HG03097 (cell line): ENCODE data around the gene GALNTL6.

Experiments
- ATAC-seq: cut with Tn5 transposase; IDR thresholded peaks from one replicate; pipeline ENCODE4 v1.9.1; 2021; ENCODE audit not compliant: unreplicated experiment, low FRiP score

GALNTL6 gene

GRCh38 chr4:172648471-172648870 lies 835.3 kb downstream of the GALNTL6 start:
- ATAC-seq = no peak

GRCh38 chr4:172649143-172649542 lies 835.9 kb downstream of the GALNTL6 start:
- ATAC-seq = no peak

GRCh38 chr4:172650758-172651530 lies 837.7 kb downstream of the GALNTL6 start:
- ATAC-seq = no peak

- ATAC-seq = no peak
Measured at GRCh38 chr4:172651961-172652360, 838.8 kb downstream of the GALNTL6 start.

- ATAC-seq = no peak
Measured at GRCh38 chr4:172652369-172652768, 839.2 kb downstream of the GALNTL6 start.

GRCh38 chr4:172653676-172654075 lies 840.5 kb downstream of the GALNTL6 start:
- no peak for ATAC-seq

GRCh38 chr4:172654457-172654856 lies 841.3 kb downstream of the GALNTL6 start:
- ATAC-seq = no peak

- no peak for ATAC-seq
Measured at GRCh38 chr4:172656055-172656454, 842.9 kb downstream of the GALNTL6 start.

DNA sequence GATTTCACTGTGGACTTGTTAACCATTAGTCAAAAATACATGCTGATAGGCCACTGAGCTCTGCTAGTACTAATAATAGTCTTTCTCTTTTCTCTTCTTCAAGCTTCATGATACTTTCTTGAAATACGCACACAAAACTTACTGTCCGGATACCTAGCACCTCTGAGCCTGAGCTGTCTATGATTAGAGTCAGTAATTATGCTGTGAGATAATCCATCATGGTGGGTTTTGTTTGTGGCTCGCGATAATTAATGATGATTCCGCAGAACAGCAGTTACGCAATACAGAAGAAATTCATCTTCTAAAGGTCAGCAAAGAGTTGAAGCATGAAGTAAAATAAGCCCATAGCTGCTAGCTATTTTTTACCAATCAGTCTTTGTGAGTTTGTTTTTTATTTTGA lies 843.9 kb downstream of the GALNTL6 start:
- ATAC-seq = no peak

DNA sequence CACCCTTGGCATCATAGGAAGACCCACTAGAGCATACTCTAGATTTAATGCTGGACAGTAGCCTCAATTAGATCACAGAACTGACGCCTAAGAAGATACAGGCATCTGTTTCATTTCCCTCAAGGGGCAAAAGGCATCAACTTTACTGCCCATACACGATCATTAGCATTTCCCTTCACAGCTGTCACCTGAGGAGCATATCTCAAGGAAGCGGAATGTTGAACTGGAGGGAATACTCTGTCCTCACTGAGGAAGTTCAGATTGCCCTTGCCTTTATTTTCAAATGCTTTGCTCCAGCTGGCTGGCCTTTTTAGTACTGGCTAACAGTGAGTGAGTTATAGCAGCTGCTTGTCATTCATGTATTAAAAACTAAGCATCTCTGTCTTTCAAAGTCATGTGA lies 847.0 kb downstream of the GALNTL6 start:
- no peak for ATAC-seq

DNA sequence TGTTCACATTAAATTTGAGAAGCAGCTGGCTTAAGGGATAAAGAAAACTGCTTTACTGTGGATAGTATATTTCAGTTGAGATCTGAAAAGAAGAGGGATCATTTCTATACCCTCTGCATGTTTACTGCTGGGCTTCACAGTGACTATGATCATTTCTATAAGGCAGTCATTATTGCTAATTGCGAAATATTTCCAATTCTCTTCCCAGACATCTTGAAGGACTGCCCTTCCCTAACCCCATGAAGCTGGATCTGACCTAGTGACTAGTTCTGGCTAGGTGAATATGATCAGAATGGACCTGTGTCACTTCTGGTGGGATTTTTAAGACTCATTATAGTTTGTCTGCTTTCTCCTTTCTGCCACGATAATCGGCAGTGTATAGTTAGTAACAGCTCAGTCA lies 848.9 kb downstream of the GALNTL6 start:
- no peak for ATAC-seq

- no peak for ATAC-seq
Measured at GRCh38 chr4:172666711-172667368, 853.6 kb downstream of the GALNTL6 start.

GRCh38 chr4:172674811-172675210 lies 861.6 kb downstream of the GALNTL6 start:
- no peak for ATAC-seq

DNA sequence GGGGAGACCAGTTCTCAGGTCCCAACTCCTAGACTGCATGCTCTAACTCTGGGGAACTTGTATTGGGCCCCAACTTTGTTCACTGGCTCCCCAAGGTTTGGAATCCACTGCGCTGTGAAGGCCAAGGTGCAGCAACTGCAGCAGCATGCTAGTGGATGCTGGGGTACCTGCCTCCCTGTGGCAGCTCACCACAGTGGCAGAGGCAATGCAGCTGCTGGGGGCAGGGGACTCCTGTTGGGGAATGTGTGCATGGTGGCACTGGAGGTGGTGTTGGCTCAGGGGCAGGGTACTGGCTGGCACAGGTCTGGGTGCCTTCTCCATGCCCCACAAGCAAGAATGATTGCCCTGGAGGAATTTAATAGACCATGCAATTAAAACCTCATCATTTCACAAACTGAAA lies 862.0 kb downstream of the GALNTL6 start:
- ATAC-seq = no peak

DNA sequence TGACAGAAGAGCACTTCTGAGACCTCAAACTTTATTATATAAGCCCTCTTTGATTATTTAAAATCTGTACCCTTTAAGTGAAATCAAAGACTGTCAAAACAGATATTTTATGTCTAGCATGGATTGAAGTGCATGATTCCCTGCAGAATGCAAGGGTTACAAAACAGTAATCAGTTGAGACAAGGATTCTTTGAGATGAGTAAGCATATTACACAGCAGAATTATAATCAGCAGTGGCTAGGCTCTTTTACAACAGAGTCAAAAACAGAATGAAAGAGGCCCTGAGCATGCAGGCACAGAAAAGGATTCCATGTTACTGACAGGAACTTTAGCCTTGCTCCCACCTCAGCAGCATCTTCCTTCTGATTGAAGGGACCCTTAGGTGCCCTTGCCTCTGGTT lies 867.5 kb downstream of the GALNTL6 start:
- ATAC-seq = no peak

- no peak for ATAC-seq
Measured at GRCh38 chr4:172683021-172683420, 869.8 kb downstream of the GALNTL6 start.

DNA sequence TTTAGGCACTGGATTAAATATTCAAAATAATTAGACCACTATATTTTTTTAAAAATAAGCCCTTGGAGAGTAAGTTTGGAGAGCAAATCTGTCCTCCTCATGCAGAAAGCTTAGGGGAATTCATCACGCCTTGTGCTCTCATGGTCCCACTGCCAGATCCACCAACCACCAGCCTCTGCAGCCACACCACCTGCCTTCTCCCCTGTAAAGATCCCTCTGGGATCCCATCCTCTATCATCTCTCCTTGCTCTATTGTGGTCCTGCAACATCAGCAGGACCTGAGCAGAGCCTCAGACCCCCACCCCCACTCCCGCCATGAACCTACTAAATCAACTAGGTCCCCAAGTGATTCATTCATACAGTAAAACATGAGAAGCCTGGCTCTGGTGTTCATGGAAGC lies 872.8 kb downstream of the GALNTL6 start:
- no peak for ATAC-seq

DNA sequence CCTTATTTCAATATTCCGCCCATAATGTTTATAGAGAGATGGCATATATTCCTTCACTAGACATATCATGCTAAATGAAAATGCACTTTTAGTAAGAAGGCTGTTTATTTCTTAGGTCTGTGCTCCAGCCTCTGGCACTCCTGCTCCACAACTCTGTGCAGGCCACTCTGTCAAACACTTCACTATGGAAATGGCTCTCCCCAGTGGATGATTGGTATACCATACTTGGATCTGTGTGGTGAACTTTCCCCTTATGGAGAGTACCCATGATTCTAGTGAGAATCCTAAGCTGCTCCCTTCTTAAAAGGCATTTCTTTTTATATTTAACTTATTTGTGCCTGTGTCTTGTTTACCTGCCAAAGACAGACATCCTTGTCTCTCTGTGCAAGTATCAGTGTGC lies 875.3 kb downstream of the GALNTL6 start:
- no peak for ATAC-seq

- no peak for ATAC-seq
Measured at GRCh38 chr4:172691552-172691951, 878.3 kb downstream of the GALNTL6 start.

GRCh38 chr4:172692701-172693100 lies 879.5 kb downstream of the GALNTL6 start:
- no peak for ATAC-seq

DNA sequence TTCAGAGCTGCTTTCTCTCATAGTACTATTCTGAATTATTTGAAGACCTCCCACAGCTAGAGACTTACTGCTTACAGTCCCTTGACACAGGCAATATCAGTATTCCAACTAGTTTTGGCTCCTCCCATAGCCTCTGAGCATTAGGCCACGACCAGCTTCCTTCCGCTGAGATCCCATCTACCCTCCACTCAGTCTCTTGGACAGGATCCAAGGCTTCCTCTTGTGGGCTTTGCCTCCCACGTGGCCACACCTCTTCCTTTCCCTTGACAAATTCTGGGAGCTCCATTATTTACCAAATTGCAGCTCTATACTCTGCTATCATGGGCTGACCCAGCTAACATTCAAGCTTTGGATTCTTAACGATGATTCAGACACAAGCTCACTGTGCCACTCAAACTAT lies 885.1 kb downstream of the GALNTL6 start:
- no peak for ATAC-seq

- ATAC-seq = no peak
Measured at GRCh38 chr4:172705565-172705964, 892.4 kb downstream of the GALNTL6 start.
